AG09309 (cell line): ENCODE data around the gene PIGU.

Experiments
- DNase-seq: peaks from one replicate; pipeline ENCODE4 v3.0.0-alpha.2; 2010; ENCODE audit warnings: low read depth
- H3K4me3 ChIP-seq: 2 replicates; pipeline ENCODE4 v1.5.1; 2011; ENCODE audit warnings: mild to moderate bottlenecking, low read depth, low read length, moderate library complexity; ENCODE audit not compliant: control insufficient read depth
- TF ChIP-seq, protein P1 (sequence below): IDR thresholded peaks from 2 replicates; pipeline ENCODE4 v1.5.1; 2011; ENCODE audit warnings: mild to moderate bottlenecking, low read depth, low read length, inconsistent platforms; ENCODE audit not compliant: insufficient read depth, control insufficient read depth; ENCODE audit errors: missing control alignments

The PIGU gene

DNA sequence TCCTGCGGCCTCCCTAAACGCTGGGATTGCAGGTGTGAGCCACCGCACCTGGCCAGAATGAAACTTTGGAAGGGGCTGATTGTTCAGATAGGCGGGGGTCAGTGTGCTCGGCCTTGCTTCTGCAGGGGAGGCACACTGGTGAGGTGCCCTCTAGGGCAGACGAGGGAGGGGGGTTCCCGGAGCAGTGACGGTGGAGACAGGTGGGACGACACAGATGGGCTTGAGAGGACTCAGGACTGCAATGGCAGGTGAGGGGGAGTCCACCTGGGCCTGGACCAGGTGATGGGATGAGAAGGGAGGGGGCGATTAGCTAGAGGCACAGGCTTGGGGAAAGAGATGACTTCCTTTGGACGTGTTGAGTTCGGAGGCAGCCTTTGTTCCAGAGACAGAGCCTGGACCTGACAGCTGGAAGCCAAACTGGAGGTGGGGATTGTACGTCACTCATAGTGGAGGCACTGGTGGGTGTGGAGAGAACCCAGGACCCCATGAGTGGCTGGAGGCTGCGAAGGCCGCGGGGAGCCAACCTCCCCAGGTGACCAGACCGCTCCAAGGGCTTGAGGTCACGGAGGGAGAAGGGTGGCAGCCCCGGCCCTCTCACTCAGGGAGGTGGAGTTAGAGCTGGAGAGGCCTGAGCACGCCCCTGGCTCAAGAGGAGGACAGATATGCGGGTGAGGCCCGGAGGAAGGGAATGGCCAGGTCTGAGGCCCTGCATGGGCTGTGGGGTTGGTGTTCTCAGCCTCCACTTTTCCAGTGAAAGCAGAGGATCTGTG, 128.9 kb downstream of the PIGU start:
- TF ChIP-seq, protein P1, sequence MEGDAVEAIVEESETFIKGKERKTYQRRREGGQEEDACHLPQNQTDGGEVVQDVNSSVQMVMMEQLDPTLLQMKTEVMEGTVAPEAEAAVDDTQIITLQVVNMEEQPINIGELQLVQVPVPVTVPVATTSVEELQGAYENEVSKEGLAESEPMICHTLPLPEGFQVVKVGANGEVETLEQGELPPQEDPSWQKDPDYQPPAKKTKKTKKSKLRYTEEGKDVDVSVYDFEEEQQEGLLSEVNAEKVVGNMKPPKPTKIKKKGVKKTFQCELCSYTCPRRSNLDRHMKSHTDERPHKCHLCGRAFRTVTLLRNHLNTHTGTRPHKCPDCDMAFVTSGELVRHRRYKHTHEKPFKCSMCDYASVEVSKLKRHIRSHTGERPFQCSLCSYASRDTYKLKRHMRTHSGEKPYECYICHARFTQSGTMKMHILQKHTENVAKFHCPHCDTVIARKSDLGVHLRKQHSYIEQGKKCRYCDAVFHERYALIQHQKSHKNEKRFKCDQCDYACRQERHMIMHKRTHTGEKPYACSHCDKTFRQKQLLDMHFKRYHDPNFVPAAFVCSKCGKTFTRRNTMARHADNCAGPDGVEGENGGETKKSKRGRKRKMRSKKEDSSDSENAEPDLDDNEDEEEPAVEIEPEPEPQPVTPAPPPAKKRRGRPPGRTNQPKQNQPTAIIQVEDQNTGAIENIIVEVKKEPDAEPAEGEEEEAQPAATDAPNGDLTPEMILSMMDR, result no peak
- H3K4me3 ChIP-seq, result no peak overlapping the region
- DNase-seq, result no peak

DNA sequence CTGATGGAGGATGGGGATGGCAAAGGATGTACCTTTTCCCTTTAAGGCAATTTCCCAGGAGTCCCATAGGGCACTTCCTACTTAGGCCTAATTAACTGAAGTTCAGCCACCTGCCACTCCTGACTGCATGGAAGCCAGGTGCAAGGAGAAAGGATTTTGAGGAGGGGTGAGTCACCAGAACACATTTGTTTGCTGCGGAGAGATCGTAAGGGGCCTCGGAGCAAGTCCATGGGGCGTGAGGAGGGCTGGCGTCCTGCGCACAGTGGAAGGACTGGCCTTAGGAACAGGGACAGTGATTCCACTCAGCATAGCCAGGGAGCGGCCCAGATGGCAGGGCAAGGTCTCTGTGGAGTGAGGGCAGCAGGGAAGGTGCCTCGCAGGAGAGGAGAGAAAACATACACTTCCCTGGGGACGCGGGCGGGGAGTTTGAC, 130.1 kb downstream of the PIGU start:
- TF ChIP-seq, protein P1, result no peak
- no peak overlapping the region for H3K4me3 ChIP-seq

DNA sequence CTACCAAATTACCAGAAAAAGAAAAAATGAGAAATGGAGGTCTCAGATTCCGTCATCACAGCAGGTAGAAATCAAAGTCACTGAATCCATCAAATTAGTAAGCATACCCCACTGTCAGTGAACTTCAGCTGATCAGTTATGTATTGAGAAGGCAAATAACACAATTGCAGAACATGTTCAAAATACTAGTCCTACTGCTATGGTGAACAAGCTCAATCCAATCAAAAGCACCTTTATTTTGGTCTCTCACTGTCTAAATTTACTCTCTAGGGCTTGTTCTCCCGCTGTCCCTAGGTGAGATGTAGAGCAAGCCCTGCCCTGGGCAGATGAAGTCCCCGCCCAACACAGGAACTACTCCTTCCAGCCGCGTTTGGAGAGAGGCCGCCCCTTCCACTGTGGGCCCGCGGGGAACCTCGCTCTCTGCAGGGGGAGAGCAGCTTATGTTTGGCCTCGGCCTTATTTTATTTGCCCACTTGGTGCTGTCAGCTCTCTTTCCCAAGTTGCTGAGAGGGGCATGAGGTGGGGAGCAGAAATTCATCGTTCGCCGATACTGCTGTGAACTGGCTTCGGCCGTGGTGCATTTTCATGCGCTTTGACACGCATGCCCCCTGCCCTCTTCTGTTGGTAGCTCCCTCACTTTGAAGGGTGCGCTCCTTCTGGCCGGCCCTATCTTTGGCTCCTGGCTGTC, 132.6 kb downstream of the PIGU start:
- DNase-seq, result no peak
- TF ChIP-seq, protein P1, result no peak
- H3K4me3 ChIP-seq, result no peak overlapping the region

More for the DNA sequence above, 130.1 kb downstream of the PIGU start:
- no peak for DNase-seq

DNA sequence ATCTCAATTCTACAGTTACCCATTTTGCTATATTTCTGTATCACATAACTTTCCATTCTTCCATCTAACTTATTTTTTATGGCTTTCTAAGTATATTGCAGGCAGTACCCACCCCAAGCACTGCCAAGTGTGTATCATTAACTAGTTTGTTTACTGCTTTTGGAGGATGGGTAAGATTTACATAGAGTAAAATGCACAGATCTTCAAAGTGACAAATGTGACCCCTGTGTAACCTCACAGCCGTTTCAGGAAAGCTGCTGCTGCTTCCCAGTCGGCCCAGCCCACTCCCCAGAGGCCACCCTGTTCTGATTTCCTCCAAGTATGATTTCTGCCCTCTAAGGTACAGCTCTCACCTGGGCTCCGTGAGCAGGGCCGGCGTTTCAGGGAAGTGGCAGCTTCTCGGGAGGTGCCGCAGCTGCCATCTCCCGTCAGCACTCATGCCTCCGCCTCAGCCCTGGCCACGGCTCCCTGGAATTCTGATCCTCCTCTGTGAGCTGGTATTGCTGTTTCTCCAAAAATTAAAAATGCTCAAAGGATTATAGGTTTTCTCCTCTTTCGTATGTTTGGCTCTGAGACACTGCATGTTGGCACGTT, 133.3 kb downstream of the PIGU start:
- no peak for DNase-seq
- TF ChIP-seq, protein P1, result no peak
- H3K4me3 ChIP-seq, result no peak overlapping the region

DNA sequence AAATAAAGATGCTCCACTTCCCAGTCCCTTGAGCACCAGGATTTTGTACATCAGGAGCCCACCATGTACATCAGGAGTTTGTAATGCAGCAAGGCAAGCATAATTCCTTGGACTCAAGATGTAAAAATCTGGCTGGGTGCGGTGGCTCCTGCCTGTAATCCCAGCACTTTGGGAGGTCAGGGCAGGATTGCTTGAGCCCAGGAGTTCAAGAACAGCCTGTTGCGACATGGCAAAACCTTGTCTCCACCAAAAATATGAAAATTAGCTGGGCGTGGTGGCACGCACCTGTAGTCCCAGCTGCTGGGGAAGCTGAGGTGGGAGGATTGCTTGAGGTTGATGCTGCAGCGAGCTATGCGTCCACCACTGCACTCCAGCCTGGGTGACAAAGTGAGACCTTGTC, 134.5 kb downstream of the PIGU start:
- DNase-seq, result no peak
- TF ChIP-seq, protein P1, result no peak
- no peak overlapping the region for H3K4me3 ChIP-seq

DNA sequence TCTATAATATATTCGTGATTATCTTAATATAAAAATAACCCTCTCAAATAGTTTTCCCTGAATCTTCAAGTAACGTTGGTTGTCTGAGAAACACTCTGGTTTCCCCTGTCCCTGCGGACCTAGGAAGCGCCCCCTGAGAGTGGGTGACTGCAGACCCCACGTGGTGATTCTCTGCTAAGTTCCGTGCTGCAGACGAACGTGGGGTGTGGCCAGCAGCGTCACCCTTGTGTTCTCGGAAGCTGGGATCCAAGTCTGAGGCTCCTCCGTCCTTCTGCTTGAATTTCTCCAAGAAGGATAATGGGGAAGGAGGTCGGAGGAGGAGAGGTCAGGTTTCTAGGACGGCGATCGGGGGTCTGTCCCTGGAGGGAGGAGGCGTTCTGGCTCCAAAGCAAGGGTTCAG, 135.0 kb downstream of the PIGU start:
- H3K4me3 ChIP-seq, result no peak overlapping the region
- DNase-seq, result no peak
- TF ChIP-seq, protein P1, result no peak
